Purkinje cell (primary cell): ENCODE data around the gene ZNF672. TPM values are rescaled to one million over a fixed set of nuclear protein-coding genes. Genes with fewer than 3 reads are reported as not detected.

Experiments used
- polyA plus RNA-seq: library from polyadenylated mRNA; unstranded; fragments of >200 nt; fragmentation: Nextera tagmentation; gene quantifications from 2 replicates; pipeline ENCODE4 v1.2.1, GENCODE V29; 2014

The ZNF672 gene
- 1.5 and 1.7 TPM in 2 replicates for polyA plus RNA-seq

DNA sequence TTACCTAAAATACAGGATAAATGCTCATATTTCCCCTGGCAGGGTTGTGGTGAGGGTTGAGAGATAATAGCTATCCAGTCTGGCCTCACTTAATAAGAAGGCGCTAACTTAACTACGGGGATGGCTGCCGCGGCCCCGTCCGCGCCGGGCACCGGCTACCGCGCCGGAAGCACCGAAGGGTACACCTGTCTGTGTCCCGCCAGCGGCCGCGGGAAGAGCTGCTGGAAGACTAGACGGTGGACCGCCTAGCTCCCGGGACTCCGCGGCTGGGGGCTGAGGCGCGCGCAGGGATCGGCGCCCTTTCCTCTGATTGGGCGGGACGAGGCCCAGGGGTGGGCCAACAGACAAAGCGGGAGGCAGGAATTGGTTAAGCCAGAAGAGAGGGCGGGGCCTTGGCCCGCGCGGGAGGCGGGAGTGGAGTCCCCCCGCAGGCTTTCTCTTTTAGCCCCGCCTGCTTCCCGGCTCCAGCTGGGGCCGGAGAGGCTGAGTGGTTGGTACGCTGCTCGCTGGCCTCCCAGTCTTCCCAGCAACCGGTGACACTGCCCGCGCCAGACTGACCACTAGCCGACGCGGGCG is at the start of gene ZNF672:
TSS of gene ZNF672 (plus strand) at position 444 of the 576 bp plus-strand sequence. CDS start 9,051 bp downstream, outside the sequence.

DNA sequence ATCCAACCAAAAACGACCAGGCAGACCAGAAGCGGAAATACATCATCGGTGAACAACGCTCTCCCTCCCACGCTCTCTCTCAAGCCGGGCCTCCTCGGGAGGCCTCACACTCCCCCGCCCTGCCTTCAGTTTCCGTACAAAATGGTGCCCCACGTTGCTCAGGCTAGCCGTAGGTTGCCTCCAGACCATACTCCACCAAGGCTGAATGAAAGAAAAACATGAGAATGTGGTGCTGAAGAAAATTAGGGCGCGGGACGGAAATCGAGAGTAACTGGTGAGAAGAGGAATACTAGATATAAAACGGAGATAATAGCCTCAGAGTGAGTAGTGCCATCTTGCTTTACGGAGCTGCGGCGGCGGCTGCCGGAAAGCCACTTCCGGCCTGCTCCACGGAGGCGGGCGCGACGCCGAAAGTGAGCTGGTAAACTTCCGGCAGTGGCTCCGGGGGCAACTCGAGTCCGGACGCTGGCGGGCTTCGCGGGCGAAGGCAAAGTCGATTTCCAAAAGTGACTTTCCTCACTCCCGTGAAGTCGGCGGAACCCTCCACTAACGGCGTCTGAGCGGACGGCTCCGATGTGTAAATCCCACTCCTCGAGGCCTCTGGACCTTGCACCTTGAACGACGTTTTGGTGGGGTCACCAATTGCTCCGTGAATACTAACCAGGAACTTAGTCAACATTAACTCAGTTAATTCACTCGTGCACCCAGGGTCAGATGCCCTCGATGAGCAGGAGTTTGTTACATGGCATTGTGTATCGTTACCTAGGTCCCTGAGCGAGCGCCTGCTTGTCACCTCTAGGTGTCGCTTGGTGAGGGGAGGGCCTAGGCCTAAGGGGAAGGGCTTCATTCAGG is 11.9 kb upstream of the ZNF672 start, which contains the start of gene SH3BP5L:
TSS of gene SH3BP5L (minus strand) at position 7 of the 852 bp plus-strand sequence. CDS start 980 bp downstream, outside the sequence.

DNA sequence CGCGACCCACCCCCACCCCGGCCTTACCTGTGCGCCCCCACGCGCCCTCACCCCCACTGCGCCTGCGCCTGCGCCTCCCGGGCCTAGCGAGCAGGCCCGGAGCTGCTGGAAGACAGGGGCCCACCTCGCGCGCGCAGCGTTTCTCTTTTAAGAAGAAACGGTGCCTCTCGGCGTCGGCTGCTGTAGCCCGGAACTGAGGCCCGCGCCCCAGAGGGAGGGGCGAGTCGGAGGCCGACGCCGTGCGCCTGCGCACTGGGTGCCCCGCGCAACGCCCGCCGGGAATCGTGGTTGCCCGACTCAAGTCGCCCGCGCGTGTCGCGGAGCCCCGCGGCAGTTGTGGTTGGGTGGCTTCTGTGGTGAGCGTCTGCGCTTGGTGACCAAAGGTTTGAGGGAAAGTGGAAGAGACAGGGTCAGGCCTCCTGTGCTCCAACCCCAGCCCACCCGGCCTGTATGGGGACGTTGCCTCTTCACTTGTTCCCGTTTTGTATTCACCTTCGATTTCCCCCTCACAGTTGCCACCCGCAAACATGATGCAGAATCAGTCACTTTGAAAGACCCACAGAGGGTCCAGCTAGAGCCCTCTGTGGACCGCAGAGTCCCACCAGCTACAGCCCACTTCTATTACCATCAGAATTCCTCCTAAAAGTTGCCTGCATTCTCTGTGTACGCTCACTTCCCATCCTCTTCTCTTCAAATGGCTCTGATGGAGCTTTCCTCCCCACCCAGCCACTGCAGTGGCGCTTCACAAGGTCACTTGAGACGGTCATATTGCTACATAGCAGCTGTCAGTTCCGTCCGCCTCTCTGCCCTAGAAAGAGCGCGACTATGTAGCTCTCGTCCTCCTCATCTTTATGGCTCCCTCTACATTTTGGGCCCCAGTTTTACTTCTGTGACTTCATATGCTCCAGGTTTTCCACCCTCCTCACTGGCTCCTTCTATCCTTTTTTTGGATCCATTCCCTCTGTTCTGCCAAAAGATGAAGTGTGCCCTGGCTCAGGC is 21.2 kb downstream of the ZNF672 start, which contains the start of gene ZNF692:
TSS of gene ZNF692 (minus strand) at position 195 of the 999 bp plus-strand sequence. CDS start 776 bp downstream, outside the sequence.

Other genes with a start within 250 kb of the ZNF672 start
- not detected in 2 replicates for gene OR2T10, start 240.5 kb upstream of the ZNF672 start, polyA plus RNA-seq
- gene OR2T11, start 203.1 kb upstream of the ZNF672 start, polyA plus RNA-seq: not detected in 2 replicates
- gene OR2T35, start 192.9 kb upstream of the ZNF672 start, polyA plus RNA-seq: not detected in 2 replicates
- not detected in 2 replicates for gene OR2T27, start 182.7 kb upstream of the ZNF672 start, polyA plus RNA-seq
- 0.63 and 3.8 TPM in 2 replicates for gene OR14I1, start 135.5 kb upstream of the ZNF672 start, polyA plus RNA-seq
- 3.4 and 6.6 TPM in 2 replicates for gene LYPD8, start 82.5 kb upstream of the ZNF672 start, polyA plus RNA-seq
- gene SH3BP5L, start 12.3 kb upstream of the ZNF672 start, polyA plus RNA-seq: 0.63 and 1.0 TPM in 2 replicates
- gene ZNF692, start 20.9 kb downstream of the ZNF672 start, polyA plus RNA-seq: 4.4 and 6.0 TPM in 2 replicates
- gene PGBD2, start 68.0 kb downstream of the ZNF672 start, polyA plus RNA-seq: 1.6 and 1.9 TPM in 2 replicates